Smooth muscle cell (in vitro differentiated cells): ENCODE data around the gene STXBP1. TPM values are rescaled to one million over a fixed set of nuclear protein-coding genes. Genes with fewer than 3 reads are reported as not detected.

Experiments
- DNase-seq: peaks from one replicate; lab custom pipeline; 2025; ENCODE audit not compliant: unreplicated experiment; lab: John Stamatoyannopoulos, UW
- H2AFZ ChIP-seq: fragments of 200-600 bp; sonication (generic); 2 replicates; pipeline ENCODE4 v1.6.0; 2016; ENCODE audit warnings: antibody characterized with exemption, low read depth, mild to moderate bottlenecking
- H3F3A ChIP-seq: fragments of 200-600 bp; sonication (generic); 2 replicates; pipeline ENCODE4 v1.6.0; 2017; ENCODE audit warnings: antibody characterized with exemption, low read depth
- H3K27ac ChIP-seq: fragments of 200-600 bp; sonication (generic); 2 replicates; pipeline ENCODE4 v1.5.1; 2016; ENCODE audit warnings: low read depth, mild to moderate bottlenecking
- H3K27me3 ChIP-seq: fragments of 200-600 bp; sonication (generic); 2 replicates; pipeline ENCODE4 v1.6.1; 2016; ENCODE audit warnings: low read depth, mild to moderate bottlenecking
- H3K36me3 ChIP-seq: fragments of 200-600 bp; sonication (generic); 2 replicates; pipeline ENCODE4 v1.5.1; 2016; ENCODE audit warnings: low read depth
- H3K4me1 ChIP-seq: fragments of 200-600 bp; sonication (generic); 2 replicates; pipeline ENCODE4 v1.5.1; 2016; ENCODE audit warnings: low read depth
- H3K4me2 ChIP-seq: fragments of 200-600 bp; sonication (generic); 2 replicates; pipeline ENCODE4 v1.6.0; 2016; ENCODE audit warnings: mild to moderate bottlenecking
- H3K4me3 ChIP-seq: fragments of 200-600 bp; sonication (generic); 2 replicates; pipeline ENCODE4 v1.5.1; 2016; ENCODE audit warnings: mild to moderate bottlenecking
- H3K79me2 ChIP-seq: fragments of 200-600 bp; sonication (generic); 2 replicates; pipeline ENCODE4 v1.6.0; 2016; ENCODE audit warnings: low read depth, mild to moderate bottlenecking
- H3K9ac ChIP-seq: fragments of 200-600 bp; sonication (generic); 2 replicates; pipeline ENCODE4 v1.6.0; 2016; ENCODE audit warnings: low read depth
- H3K9me3 ChIP-seq: fragments of 200-600 bp; sonication (generic); replicated peaks from 2 replicates; pipeline ENCODE4 v1.5.1; 2016; ENCODE audit warnings: low read depth
- H4K20me1 ChIP-seq: fragments of 200-600 bp; sonication (generic); 2 replicates; pipeline ENCODE4 v1.6.0; 2016; ENCODE audit warnings: low read depth
- WGBS: methylation state at CpG from one replicate; pipeline ENCODE4 v1.1.7; 2016; ENCODE audit warnings: low lambda C conversion rate; 5-methylcytosine and 5-hydroxymethylcytosine counted together
- polyA plus RNA-seq: library from polyadenylated mRNA; unstranded; fragments of >200 nt; fragmentation: Nextera tagmentation; extraction: Ambion mirVana; gene quantifications from 2 replicates; pipeline ENCODE4 v1.2.1, GENCODE V29; 2016
- total RNA-seq: library from RNA; depleted of rRNA; stranded (reverse); fragments of >200 nt; gene quantifications from 2 replicates; pipeline ENCODE4 v1.2.3, GENCODE V29; 2014
- TF ChIP-seq, protein P1 (sequence below): fragments of 200-600 bp; sonication (generic); IDR thresholded peaks from 2 replicates; pipeline ENCODE4 v1.5.1; 2017; ENCODE audit warnings: borderline replicate concordance, mild to moderate bottlenecking, antibody characterized with exemption; ENCODE audit not compliant: insufficient read depth, poor library complexity, severe bottlenecking

Gene STXBP1
- total and polyA plus RNA-seq, 2 experiments from 2014 or later: 22.4 to 22.8 TPM

DNA sequence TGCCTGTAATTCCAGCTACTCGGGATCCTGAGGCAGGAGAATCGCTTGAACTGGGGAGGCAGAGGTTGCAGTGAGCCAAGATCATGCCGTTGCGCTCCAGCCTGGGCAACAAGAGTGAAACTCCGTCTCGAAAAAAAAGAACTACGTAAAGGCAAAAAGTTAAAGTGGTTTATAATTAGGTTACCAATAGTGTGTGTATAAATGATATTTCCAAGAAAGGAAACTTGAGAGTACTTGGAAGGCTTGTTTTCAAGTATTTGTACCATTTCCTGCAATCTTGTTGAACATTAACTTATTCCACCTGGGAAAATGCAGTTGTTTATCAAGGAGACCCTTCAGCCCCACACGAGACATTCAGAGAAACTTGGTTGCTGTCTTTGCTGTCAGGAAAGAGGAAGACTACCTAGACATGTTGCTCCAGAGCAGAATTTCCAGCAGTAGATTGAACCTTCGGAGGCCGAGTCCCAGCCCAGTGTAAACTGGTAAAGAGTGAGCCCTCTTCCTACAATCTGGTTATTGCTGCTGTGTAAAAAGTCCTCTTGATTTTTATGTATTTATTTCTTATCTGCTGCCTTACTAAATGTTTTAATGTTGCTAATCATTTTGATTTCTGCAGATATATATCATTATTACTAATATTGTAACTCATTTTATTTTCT, 30.1 kb downstream of the STXBP1 start:
- DNase-seq: no peak
- Histone ChIP-seq H3K27me3 (no peaks in the 10 kb centered on the region), H3K4me1 (peaks cover 11% of the 10 kb centered on the region), H3F3A (no peaks in the 10 kb centered on the region), H3K9ac (no peak overlapping the region), H3K9me3 (no peaks in the 10 kb centered on the region), H3K4me2 (no peak overlapping the region), H3K27ac (no peak overlapping the region), H2AFZ (no peak overlapping the region), H3K79me2 (no peaks in the 10 kb centered on the region), H4K20me1 (peaks cover 56% of the 10 kb centered on the region), H3K36me3 (no peaks in the 10 kb centered on the region), H3K4me3 (no peak overlapping the region)
- TF ChIP-seq, protein P1, sequence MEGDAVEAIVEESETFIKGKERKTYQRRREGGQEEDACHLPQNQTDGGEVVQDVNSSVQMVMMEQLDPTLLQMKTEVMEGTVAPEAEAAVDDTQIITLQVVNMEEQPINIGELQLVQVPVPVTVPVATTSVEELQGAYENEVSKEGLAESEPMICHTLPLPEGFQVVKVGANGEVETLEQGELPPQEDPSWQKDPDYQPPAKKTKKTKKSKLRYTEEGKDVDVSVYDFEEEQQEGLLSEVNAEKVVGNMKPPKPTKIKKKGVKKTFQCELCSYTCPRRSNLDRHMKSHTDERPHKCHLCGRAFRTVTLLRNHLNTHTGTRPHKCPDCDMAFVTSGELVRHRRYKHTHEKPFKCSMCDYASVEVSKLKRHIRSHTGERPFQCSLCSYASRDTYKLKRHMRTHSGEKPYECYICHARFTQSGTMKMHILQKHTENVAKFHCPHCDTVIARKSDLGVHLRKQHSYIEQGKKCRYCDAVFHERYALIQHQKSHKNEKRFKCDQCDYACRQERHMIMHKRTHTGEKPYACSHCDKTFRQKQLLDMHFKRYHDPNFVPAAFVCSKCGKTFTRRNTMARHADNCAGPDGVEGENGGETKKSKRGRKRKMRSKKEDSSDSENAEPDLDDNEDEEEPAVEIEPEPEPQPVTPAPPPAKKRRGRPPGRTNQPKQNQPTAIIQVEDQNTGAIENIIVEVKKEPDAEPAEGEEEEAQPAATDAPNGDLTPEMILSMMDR: no peak
- 91% methylated on average over 10 of the region's 10 CpGs for WGBS

DNA sequence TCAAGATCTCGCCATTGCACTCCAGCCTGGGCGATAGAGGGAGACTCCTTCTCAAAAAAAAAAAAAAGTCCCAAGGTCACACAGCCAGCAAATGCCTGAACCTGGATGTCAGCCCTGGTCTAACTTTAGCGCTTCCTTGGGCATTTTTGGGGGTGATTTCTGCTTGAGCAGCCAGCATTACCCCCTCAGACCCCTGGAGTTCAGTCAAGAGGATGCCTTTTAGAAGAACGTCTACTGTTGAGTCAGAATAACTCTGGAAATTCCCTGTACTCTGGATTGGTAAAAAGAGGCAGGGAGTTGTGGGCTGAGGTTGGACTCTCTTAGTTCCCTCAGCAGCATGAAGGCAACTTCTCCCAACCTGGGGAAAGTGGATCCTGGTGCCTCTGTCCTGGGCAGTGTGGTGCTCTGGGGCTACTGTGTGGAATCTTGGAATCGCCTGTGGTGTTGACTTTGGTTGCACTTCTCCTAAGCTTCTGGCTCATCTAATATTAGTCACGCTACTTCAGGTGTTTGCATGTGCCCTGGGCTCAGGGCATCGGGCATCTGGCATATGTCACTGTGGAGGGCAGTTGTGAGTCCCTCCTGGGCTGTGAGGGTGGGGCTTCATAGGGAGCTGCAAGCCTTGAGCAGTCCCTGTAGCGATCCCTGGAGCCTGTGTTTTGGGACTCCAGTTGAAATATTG, 32.2 kb downstream of the STXBP1 start:
- TF ChIP-seq, protein P1: no peak
- Histone ChIP-seq H4K20me1 (peaks cover 53% of the 10 kb centered on the region), H3K79me2 (no peaks in the 10 kb centered on the region), H3K27ac (no peak overlapping the region), H3K4me3 (no peak overlapping the region), H3F3A (no peaks in the 10 kb centered on the region), H3K36me3 (no peaks in the 10 kb centered on the region), H3K27me3 (no peaks in the 10 kb centered on the region), H3K4me2 (no peak overlapping the region), H3K9me3 (no peaks in the 10 kb centered on the region), H3K9ac (no peak overlapping the region), H2AFZ (no peak overlapping the region), H3K4me1 (peaks cover 11% of the 10 kb centered on the region)
- no peak for DNase-seq
- 93% methylated on average over 8 of the region's 8 CpGs for WGBS

DNA sequence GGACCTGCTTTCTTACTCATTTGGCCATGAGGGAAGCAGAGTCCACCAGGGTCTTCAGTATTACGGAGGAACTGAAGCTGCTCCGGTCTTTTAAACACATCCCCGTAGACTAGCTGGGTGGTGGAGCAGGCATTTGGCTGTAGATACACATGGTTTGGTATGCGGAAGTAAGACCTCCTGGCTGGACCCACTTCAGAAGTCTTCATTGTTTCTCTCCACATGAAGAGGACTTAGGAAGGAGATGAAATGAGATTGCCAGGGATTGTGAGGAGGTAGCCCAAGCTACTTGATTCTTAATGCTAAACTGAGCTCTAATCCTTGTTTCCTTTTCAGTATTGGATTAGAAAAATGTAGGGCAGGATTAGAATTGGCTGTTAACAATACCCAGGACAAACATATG, 32.9 kb downstream of the STXBP1 start:
- Histone ChIP-seq H3K9me3 (no peaks in the 10 kb centered on the region), H3K4me3 (no peak overlapping the region), H4K20me1 (peaks cover 53% of the 10 kb centered on the region), H3K4me2 (no peak overlapping the region), H3K9ac (no peak overlapping the region), H3K79me2 (no peaks in the 10 kb centered on the region), H3F3A (no peaks in the 10 kb centered on the region), H3K27me3 (no peaks in the 10 kb centered on the region), H2AFZ (no peak overlapping the region), H3K4me1 (peaks cover 11% of the 10 kb centered on the region), H3K36me3 (no peaks in the 10 kb centered on the region), H3K27ac (no peak overlapping the region)
- TF ChIP-seq, protein P1: no peak
- WGBS: 89% methylated on average over 4 of the region's 4 CpGs
- no peak for DNase-seq
